NT2/D1 (cell line): ENCODE measurements around the gene TRIM10.
"Not testable (repeated sequence)": the region's sequence is repeated elsewhere in the genome, so short reads cannot be mapped to it uniquely, and the experiment has no call there.

Source experiments
- DNase-seq: peaks from one replicate; pipeline ENCODE4 v3.0.0-alpha.2; 2011; ENCODE audit warnings: low read depth, low spot score
- H3K27me3 ChIP-seq: 2 replicates; pipeline ENCODE4 v1.6.0; 2011; ENCODE audit warnings: mild to moderate bottlenecking; ENCODE audit not compliant: insufficient read length, insufficient read depth
- H3K36me3 ChIP-seq: 2 replicates; pipeline ENCODE4 v1.6.1; 2011; ENCODE audit warnings: mild to moderate bottlenecking, low read length, mixed read lengths; ENCODE audit not compliant: insufficient read depth, insufficient read length
- H3K4me1 ChIP-seq: 2 replicates; pipeline ENCODE4 v1.5.1; 2011; ENCODE audit not compliant: insufficient read depth, insufficient read length
- H3K4me3 ChIP-seq: 2 replicates; pipeline ENCODE4 v1.5.1; 2011; ENCODE audit warnings: low read depth; ENCODE audit not compliant: insufficient read length
- H3K9ac ChIP-seq: 2 replicates; pipeline ENCODE4 v1.6.0; 2011; ENCODE audit warnings: low read depth; ENCODE audit not compliant: insufficient read length
- H3K9me3 ChIP-seq: 2 replicates; pipeline ENCODE4 v1.5.1; 2011; ENCODE audit warnings: mild to moderate bottlenecking, low read length; ENCODE audit not compliant: insufficient read depth
- SUZ12 ChIP-seq: IDR thresholded peaks from 2 replicates; pipeline ENCODE4 v1.6.1; 2011; ENCODE audit not compliant: insufficient read length, insufficient read depth; ENCODE audit errors: extremely low read depth
- YY1 ChIP-seq: IDR thresholded peaks from 2 replicates; pipeline ENCODE4 v1.6.1; 2011; ENCODE audit not compliant: insufficient read length, insufficient read depth
- ZNF274 ChIP-seq: IDR thresholded peaks from 2 replicates; pipeline ENCODE4 v1.6.1; 2011; ENCODE audit warnings: mild to moderate bottlenecking, low read depth, low read length

The TRIM10 gene

DNA sequence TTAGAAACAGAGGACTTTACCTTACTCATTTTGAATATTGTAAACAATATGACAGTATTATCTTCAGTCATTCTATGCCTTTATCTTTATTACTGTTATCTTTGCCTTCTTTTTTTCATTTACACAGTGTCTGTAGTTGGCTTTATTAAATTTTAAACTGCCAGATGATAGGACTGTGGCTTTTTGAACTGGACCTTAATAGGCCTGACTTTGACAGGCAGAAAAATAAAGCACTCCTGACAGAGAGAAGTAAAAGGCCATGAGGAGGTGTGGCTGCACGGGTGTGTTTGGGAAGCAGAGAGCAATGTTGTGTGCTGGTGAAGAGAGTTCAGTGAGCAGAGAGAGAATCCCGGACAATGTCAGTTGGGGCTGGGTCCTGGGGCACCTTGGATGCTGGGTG, 17.2 kb downstream of the TRIM10 start:
- Histone ChIP-seq H3K4me3 (no peak overlapping the region), H3K4me1 (no peaks in the 10 kb centered on the region), H3K9me3 (no peaks in the 10 kb centered on the region), H3K36me3 (no peaks in the 10 kb centered on the region), H3K9ac (no peak overlapping the region), H3K27me3 (peaks cover 2% of the 10 kb centered on the region)
- no peak for TF ChIP-seq SUZ12
- TF ChIP-seq ZNF274: no peak
- no peak for TF ChIP-seq YY1
- DNase-seq: no peak

DNA sequence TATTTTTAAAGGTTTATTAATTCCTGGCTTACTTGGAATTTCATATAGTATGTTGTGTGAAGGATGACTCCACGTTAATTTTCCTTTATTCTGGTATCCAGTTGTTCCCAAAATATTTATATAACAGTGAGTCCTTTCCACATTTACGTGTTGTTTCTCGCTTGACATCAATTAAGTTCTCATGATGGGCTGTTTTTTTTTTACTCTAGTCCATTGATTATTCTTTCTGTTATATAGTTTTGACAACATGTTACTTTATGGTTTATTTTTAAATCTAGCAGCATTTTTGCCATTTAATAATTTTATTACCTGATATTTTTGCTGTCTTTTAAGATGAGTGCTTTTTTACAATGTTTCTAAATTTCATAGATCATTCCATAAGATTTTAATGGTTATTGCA, 18.3 kb downstream of the TRIM10 start:
- Histone ChIP-seq H3K9me3 (no peaks in the 10 kb centered on the region), H3K4me1 (no peaks in the 10 kb centered on the region), H3K9ac (no peak overlapping the region), H3K36me3 (no peaks in the 10 kb centered on the region), H3K4me3 (no peak overlapping the region), H3K27me3 (peaks cover 2% of the 10 kb centered on the region)
- TF ChIP-seq ZNF274 (no peak), SUZ12 (no peak)
- no peak for DNase-seq

DNA sequence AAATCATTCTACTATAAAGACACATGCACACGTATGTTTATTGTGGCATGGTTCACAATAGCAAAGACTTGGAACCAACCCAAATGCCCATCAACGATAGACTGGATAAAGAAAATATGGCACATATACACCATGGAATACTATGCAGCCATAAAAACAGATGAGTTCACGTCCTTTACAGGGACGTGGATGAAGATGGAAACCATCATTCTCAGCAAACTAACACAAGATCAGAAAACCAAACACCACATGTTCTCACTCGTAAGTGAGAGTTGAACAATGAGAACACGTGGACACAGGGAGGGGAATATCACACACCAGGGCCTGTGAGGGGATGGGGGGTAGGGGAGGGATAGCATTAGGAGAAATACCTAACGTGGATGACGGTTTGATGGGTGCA, 20.8 kb downstream of the TRIM10 start:
- H3K27me3 ChIP-seq, H3K9me3 ChIP-seq, DNase-seq, H3K9ac ChIP-seq, H3K36me3 ChIP-seq, H3K4me3 ChIP-seq, H3K4me1 ChIP-seq: not testable (repeated sequence)

DNA sequence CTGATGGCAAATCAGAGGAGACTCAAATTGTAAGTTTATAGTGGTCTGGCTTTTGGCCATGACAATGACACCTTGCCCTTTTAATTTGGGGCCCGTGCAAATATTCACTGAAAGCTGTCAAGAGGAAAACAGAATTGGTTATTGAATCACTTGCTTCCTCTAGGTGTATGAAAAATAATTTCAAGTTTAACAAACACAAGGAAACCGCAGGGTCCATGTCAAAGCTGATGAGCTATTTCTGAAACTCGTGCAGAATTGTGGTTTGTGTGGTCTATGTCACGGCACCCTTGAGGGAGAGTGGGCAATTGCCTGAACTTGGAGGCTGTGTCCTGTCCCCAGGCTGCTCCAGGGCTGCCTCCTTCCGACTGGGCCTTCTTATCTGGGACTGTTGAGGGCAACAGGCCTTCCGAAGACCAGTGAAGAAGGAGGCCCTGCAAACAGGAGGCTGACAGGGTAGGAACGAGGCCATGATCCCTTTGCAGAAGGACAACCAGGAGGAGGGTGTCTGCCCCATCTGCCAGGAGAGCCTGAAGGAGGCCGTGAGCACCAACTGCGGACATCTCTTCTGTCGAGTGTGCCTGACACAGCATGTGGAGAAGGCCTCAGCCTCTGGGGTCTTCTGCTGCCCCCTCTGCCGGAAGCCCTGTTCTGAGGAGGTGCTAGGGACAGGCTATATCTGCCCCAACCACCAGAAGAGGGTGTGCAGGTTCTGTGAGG, 24.3 kb downstream of the TRIM10 start:
- no peak for DNase-seq
- no peaks in the 10 kb centered on the region for H3K36me3 ChIP-seq
- peaks cover 4% of the 10 kb centered on the region for H3K27me3 ChIP-seq
- no peaks in the 10 kb centered on the region for H3K4me1 ChIP-seq
- TF ChIP-seq SUZ12: no peak
- no peak for TF ChIP-seq ZNF274
- TF ChIP-seq YY1: no peak
- no peak overlapping the region for H3K9ac ChIP-seq
- no peak overlapping the region for H3K4me3 ChIP-seq
- no peaks in the 10 kb centered on the region for H3K9me3 ChIP-seq

DNA sequence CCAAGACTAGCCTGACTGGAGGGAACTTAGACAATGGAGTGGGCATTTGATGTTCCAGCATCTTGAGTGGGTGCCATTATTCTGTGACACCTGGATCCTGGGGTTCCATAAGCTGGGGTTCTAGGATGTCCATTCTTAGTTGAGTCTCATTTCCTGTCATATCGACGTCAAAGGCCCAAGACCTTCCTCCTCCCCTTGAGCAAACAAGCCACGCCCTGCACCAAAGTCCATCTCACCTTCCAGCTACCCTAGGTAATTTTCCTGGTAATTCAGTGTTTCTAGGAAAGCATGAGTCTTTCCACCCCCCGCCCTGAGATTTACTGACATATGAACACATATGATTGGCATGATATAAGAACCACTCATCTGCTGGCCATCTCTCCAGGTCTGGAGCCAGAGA, 25.3 kb downstream of the TRIM10 start, which contains the start of gene TRIM40:
TSS of gene TRIM40 (plus strand) at position 384 of the 400 bp plus-strand sequence. CDS start 897 bp downstream, outside the sequence.
- no peak for TF ChIP-seq YY1
- TF ChIP-seq SUZ12: no peak
- TF ChIP-seq ZNF274: no peak
- DNase-seq: no peak
- no peak within 1 kb of the TSS for H3K4me3 ChIP-seq
- no peaks in the 10 kb centered on the region for H3K4me1 ChIP-seq
- no peaks in the 10 kb centered on the region for H3K36me3 ChIP-seq
- H3K9ac ChIP-seq: no peak within 1 kb of the TSS
- H3K27me3 ChIP-seq: peaks cover 5% of the 10 kb centered on the region
- no peaks in the 10 kb centered on the region for H3K9me3 ChIP-seq

DNA sequence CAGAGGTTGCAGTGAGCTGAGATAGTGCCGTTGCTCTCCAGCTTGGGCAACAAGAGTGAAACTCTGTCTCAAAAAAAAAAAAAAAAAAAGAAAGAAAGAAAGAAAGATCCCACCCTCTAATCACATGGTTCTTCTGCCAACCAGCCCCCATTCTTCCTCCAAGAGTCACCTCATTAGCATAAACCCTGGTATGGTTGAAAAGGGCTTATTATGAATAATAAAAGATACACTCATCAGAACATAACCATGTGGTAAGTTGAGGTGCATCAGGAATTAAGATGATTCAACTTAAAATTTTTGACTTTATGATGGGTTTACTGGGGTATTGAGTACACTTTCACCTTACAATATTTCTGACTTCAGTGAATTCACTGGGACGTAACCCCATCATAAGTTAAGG, 25.9 kb downstream of the TRIM10 start:
- no peak for DNase-seq
- H3K9ac ChIP-seq: no peak overlapping the region
- H3K9me3 ChIP-seq: no peaks in the 10 kb centered on the region
- no peak for TF ChIP-seq YY1
- TF ChIP-seq ZNF274: no peak
- no peak for TF ChIP-seq SUZ12
- no peaks in the 10 kb centered on the region for H3K4me1 ChIP-seq
- no peak overlapping the region for H3K4me3 ChIP-seq
- H3K27me3 ChIP-seq: peaks cover 11% of the 10 kb centered on the region
- no peaks in the 10 kb centered on the region for H3K36me3 ChIP-seq

DNA sequence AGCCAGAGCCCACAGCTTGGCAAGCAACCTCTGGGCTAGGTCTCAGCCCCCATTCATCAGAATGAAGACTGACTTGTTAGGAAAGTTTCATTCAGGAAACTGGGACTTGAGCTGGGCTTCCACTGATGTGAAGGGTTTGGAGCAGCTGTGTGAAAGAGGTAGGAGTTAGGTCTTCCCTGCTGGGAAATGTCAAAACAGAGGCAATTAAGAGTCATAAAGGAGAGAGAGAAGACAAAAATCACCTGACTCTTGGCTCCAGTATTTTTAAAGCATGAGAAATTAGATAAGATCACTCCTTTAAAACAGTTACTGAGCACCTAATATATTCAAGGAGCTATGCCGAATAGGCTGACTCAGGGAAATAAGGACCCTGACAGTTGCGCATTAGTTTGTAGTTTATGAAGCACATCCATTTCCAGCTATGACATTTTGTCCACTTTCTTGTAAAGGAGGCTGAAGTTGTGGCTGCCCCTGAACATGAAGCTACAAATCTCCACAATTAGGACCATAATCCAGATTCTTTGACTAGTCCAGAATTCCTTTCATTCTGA, 29.0 kb downstream of the TRIM10 start:
- Histone ChIP-seq H3K9me3 (no peaks in the 10 kb centered on the region), H3K4me3 (no peak overlapping the region), H3K27me3 (peaks cover 40% of the 10 kb centered on the region), H3K36me3 (no peaks in the 10 kb centered on the region), H3K4me1 (no peaks in the 10 kb centered on the region), H3K9ac (no peak overlapping the region)
- TF ChIP-seq SUZ12 (no peak), YY1 (no peak), ZNF274 (no peak)
- DNase-seq: no peak
